Cardiac muscle cell (in vitro differentiated cells and primary cell): ENCODE measurements around the gene AGMO. TPM values are rescaled to one million over a fixed set of nuclear protein-coding genes. Genes with fewer than 3 reads are reported as not detected.
A peak's percentile ranks its signal among the peaks of the same experiment; 100 is the strongest.

Source experiments
- DNase-seq, 2 donors: peaks; one replicate each; pipeline versions ENCODE4 v3.0.0 to v3.0.0-alpha.2; 2010 to 2017; ENCODE audit warnings: low read depth in 1 of 2, low spot score in 1 of 2
- H3K27ac ChIP-seq: fragments of 200-600 bp; sonication (generic); 2 replicates; pipeline ENCODE4 v1.5.1; 2016
- H3K27me3 ChIP-seq: fragments of 200-600 bp; sonication (generic); 2 replicates; pipeline ENCODE4 v1.6.0; 2016; ENCODE audit warnings: control low read depth
- H3K36me3 ChIP-seq: fragments of 200-600 bp; sonication (generic); 2 replicates; pipeline ENCODE4 v1.5.1; 2016; ENCODE audit warnings: control low read depth
- H3K4me1 ChIP-seq: fragments of 200-600 bp; sonication (generic); 2 replicates; pipeline ENCODE4 v1.8.1; 2017; ENCODE audit warnings: low read depth, mild to moderate bottlenecking, mixed run types
- H3K4me3 ChIP-seq: fragments of 200-600 bp; sonication (generic); 2 replicates; pipeline ENCODE4 v1.5.1; 2016; ENCODE audit warnings: mild to moderate bottlenecking
- H3K9me3 ChIP-seq: fragments of 200-600 bp; sonication (generic); 2 replicates; pipeline ENCODE4 v1.5.1; 2017; ENCODE audit warnings: low read depth, mild to moderate bottlenecking, control low read depth
- polyA plus RNA-seq: library from polyadenylated mRNA; unstranded; fragments of >200 nt; fragmentation: Nextera tagmentation; extraction: Ambion mirVana; gene quantifications from 2 replicates; pipeline ENCODE4 v1.2.1, GENCODE V29; 2016
- total RNA-seq: library from RNA; depleted of rRNA; stranded (reverse); fragments of >200 nt; gene quantifications from 2 replicates; pipeline ENCODE4 v1.2.3, GENCODE V29; 2016
- TF ChIP-seq, protein P1 (sequence below): IDR thresholded peaks from 2 replicates; pipeline ENCODE4 v1.5.1; 2012; ENCODE audit warnings: low read depth, mild to moderate bottlenecking, low read length

AGMO gene
- total and polyA plus RNA-seq, 2 experiments from 2014 or later = 0.16 TPM; not detected in 1

DNA sequence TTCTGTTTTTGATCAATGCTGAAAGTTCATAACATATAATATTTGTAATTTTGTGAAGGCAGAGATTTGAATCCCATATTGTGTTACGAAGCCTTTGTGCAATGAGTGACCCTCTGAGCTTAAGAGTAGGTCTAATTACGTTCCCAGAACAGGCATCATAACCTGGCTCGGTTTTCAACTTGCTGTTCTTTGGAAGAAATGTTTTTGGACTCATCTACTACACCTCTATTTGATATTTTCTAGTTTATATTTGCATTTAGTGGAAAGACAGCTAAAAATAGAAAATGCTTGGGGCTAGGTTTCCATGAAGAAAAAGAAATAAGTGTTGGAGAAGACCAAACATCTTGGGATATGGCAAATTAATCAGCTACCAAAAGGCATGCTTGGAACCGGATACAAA is 234.8 kb downstream of the AGMO start:
- no peaks in the 10 kb centered on the region for H3K9me3 ChIP-seq
- TF ChIP-seq, protein P1, sequence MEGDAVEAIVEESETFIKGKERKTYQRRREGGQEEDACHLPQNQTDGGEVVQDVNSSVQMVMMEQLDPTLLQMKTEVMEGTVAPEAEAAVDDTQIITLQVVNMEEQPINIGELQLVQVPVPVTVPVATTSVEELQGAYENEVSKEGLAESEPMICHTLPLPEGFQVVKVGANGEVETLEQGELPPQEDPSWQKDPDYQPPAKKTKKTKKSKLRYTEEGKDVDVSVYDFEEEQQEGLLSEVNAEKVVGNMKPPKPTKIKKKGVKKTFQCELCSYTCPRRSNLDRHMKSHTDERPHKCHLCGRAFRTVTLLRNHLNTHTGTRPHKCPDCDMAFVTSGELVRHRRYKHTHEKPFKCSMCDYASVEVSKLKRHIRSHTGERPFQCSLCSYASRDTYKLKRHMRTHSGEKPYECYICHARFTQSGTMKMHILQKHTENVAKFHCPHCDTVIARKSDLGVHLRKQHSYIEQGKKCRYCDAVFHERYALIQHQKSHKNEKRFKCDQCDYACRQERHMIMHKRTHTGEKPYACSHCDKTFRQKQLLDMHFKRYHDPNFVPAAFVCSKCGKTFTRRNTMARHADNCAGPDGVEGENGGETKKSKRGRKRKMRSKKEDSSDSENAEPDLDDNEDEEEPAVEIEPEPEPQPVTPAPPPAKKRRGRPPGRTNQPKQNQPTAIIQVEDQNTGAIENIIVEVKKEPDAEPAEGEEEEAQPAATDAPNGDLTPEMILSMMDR = no peak
- H3K36me3 ChIP-seq = no peaks in the 10 kb centered on the region
- DNase-seq = no peak
- H3K4me1 ChIP-seq = no peaks in the 10 kb centered on the region
- H3K27ac ChIP-seq = no peak overlapping the region
- no peaks in the 10 kb centered on the region for H3K27me3 ChIP-seq
- H3K4me3 ChIP-seq = no peak overlapping the region

DNA sequence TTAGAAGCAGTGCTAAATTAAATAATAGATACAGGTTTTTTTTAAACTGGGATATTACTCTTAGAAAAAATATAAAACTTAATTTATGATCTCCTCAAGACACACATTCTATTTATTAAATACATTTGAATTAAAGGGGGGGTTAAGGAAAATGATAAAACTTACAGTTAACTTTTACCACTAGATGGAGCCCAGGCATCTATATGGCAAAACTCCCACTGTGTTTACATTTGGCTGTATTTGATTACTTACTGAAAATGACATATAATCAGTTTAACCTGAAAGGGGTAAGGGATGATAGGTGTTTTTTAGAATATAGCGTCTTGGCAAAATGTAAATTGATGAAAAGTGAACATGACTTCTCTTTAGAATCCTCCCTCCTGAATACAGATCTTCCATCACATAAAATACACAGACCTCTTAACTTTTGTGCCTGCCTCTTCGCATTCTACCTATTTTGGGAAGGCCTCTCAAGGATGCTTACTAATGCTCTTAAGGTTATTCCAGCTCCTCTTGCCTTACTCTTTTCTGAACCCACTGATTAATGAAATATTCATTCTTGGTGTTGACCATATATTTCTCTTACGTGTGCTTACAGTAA is 235.7 kb downstream of the AGMO start:
- Histone ChIP-seq H3K27ac (no peak overlapping the region), H3K4me1 (no peaks in the 10 kb centered on the region), H3K9me3 (no peaks in the 10 kb centered on the region), H3K36me3 (no peaks in the 10 kb centered on the region), H3K27me3 (no peaks in the 10 kb centered on the region), H3K4me3 (no peak overlapping the region)
- TF ChIP-seq, protein P1 = peak; percentile 58
- DNase-seq = peak; percentile 35 to 58

DNA sequence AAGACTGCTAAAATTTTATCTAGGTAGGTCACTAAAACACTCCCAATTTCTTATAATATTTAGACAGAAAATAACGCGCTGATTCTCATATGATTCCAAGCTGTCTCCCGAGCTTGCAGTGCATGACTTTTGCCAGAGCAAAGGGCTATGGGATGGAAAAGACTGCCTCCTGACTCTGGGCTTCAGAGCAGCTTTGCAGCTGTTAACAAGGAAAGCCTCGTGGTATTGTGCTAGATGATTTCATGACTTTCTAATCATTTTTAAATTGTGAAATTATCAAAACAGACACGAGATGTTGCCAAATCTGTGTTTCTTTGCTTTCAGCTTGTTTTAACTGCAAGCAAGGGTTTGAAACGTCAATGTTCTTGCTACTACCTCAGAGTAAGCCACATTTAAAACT is 238.3 kb downstream of the AGMO start:
- no peaks in the 10 kb centered on the region for H3K27me3 ChIP-seq
- H3K4me1 ChIP-seq = no peaks in the 10 kb centered on the region
- DNase-seq = peak in 1 of 2 donors; percentile 48
- H3K36me3 ChIP-seq = no peaks in the 10 kb centered on the region
- H3K27ac ChIP-seq = no peak overlapping the region
- TF ChIP-seq, protein P1 = no peak
- H3K9me3 ChIP-seq = no peaks in the 10 kb centered on the region
- no peak overlapping the region for H3K4me3 ChIP-seq

DNA sequence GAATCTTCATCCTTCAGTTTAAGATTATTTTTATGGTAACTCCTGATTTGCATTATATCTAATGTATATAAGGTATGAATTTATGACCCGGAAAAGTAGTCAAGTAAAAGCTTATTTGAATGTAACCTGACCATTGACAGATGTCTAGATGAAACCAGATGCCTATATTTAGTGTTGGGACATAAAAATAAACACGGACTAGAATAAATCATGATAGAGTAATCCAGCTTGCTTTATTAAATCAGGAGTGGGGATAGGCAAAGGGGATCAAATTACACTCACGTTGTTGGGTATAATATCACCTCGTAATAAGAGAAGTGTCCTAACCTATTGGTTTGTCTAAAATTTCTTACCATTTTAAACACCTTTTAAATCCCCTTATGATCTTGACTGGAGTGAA is 244.6 kb downstream of the AGMO start:
- Histone ChIP-seq H3K27me3 (no peaks in the 10 kb centered on the region), H3K9me3 (no peaks in the 10 kb centered on the region), H3K27ac (no peak overlapping the region), H3K4me1 (no peaks in the 10 kb centered on the region), H3K4me3 (no peak overlapping the region), H3K36me3 (no peaks in the 10 kb centered on the region)
- no peak for DNase-seq
- TF ChIP-seq, protein P1 = no peak

DNA sequence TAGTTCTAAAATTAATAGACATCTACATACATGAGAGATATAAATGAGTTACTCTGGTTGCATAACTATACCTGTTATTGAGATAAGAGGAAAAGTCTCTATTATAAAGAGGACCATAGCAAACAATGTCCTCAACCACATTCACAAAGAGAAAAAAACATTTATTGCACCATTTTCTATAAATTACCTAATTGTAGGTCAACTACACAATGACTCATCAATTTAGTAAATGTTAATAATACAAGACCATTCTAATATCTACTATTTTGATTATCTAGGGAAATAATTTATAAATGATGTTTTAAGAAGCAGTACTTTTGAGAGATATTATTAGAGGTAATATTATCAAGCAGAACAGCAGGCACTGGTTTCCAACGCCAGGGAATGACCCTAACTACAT is 246.1 kb downstream of the AGMO start:
- H3K27ac ChIP-seq = no peak overlapping the region
- TF ChIP-seq, protein P1 = no peak
- H3K9me3 ChIP-seq = no peaks in the 10 kb centered on the region
- H3K4me1 ChIP-seq = no peaks in the 10 kb centered on the region
- H3K36me3 ChIP-seq = no peaks in the 10 kb centered on the region
- no peak overlapping the region for H3K4me3 ChIP-seq
- no peaks in the 10 kb centered on the region for H3K27me3 ChIP-seq
- DNase-seq = no peak
